ENCODE results near the gene TWIST2.

The TWIST2 gene

DNA sequence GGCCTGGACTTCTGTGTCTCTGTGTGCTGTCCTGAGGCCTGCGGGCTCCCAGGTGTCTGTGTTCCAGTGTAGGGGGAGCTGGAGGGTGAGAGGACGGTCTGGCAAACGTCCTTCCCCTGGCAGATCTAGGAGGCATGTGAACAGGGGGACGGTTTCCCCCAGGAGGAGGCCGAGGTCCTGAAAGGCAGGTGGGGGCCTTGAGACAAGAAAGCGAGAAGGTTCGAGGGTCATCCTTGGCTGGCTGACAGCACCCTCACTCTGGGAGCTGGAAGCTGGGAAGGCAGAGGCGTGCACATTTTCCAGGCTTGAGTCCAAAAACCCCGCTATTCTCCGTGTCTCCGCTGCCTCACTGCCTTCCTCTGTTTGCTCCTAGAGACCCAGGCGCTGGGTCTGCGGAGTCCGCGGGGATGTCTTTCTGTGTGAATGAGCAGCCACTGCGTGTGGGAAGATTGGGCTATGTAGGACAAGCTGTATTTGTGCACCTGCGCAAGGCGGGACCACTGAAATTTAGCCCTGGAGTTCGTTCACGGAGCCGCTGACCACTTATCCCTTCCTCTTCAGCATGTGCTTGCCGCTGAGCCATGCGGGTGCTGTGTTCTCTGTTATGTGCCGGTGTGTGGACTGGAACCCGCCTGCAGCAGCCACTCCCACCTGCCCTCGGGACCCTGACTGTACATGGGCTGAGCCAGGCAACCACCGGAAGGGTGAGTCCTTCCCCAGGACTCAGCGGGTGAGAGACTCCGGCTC is 43.7 kb downstream of the TWIST2 start:
- H3K9me3 ChIP-seq (ENCODE audit: control insufficient read depth, insufficient read depth, low read depth, low read length), result peaks cover 4% of the 10 kb centered on the region; the same call in 1 of the 2 replicates
- no peak overlapping the region for H3K4me3 ChIP-seq (ENCODE audit: low read depth, low read length)
- H3K27ac ChIP-seq (ENCODE audit: low read depth, low read length), result no peak overlapping the region
- H3K36me3 ChIP-seq (ENCODE audit: control insufficient read depth, insufficient read depth, low read length), result no peaks in the 10 kb centered on the region
- no peak overlapping the region for H3K9ac ChIP-seq (ENCODE audit: low read length)
- H3K27me3 ChIP-seq (ENCODE audit: control insufficient read depth, insufficient read depth, low read length), result no peaks in the 10 kb centered on the region
- H3K4me1 ChIP-seq (ENCODE audit: control insufficient read depth, insufficient read depth, low read length), result peaks cover 29% of the 10 kb centered on the region

DNA sequence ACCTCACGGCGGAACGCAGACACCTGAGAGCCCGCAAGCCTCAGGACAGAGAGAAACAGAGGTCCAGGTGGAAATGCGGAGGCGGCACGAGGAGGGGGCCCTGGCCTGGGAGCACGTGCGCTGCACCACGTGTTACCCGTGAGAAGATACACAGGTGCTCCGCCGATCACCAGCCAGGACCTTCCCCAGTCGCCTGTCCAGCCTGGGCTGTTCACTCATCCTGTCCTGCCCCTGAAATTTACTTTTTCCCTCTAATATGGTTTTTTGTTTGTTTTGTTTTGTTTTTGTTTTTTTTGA is 44.3 kb downstream of the TWIST2 start:
- H3K9ac ChIP-seq (ENCODE audit: low read length), result no peak overlapping the region
- H3K4me3 ChIP-seq (ENCODE audit: low read depth, low read length), result no peak overlapping the region
- H3K27ac ChIP-seq (ENCODE audit: low read depth, low read length), result no peak overlapping the region
- peaks cover 4% of the 10 kb centered on the region; the same call in 1 of the 2 replicates for H3K9me3 ChIP-seq (ENCODE audit: control insufficient read depth, insufficient read depth, low read depth, low read length)
- peaks cover 35% of the 10 kb centered on the region for H3K4me1 ChIP-seq (ENCODE audit: control insufficient read depth, insufficient read depth, low read length)
- H3K36me3 ChIP-seq (ENCODE audit: control insufficient read depth, insufficient read depth, low read length), result no peaks in the 10 kb centered on the region
- H3K27me3 ChIP-seq (ENCODE audit: control insufficient read depth, insufficient read depth, low read length), result no peaks in the 10 kb centered on the region

DNA sequence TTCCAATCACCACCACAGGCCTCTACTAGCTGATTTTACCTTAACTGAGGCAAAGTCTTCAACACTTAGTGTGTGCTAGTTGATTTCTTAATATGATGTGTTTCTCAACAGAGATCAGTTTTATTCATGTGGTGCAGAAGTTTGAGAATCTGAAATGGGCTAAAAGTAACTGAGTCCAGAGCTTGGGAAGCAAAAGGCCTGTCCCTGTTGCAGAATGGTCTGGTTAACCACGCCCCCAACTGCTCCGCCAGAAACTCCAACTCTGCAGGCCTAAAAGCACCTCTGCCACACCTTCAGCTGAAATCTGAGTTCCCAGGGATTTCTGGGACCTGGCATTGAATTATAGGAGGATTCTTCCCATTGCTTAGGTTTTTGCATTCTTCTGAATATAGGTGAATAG is 44.9 kb downstream of the TWIST2 start:
- Histone ChIP-seq H3K27ac (ENCODE audit: low read depth, low read length) (no peak overlapping the region), H3K4me3 (ENCODE audit: low read depth, low read length) (no peak overlapping the region), H3K9me3 (ENCODE audit: control insufficient read depth, insufficient read depth, low read depth, low read length) (peaks cover under 1% of the 10 kb centered on the region; the same call in 1 of the 2 replicates), H3K9ac (ENCODE audit: low read length) (no peak overlapping the region), H3K36me3 (ENCODE audit: control insufficient read depth, insufficient read depth, low read length) (no peaks in the 10 kb centered on the region), H3K4me1 (ENCODE audit: control insufficient read depth, insufficient read depth, low read length) (peaks cover 41% of the 10 kb centered on the region), H3K27me3 (ENCODE audit: control insufficient read depth, insufficient read depth, low read length) (no peaks in the 10 kb centered on the region)

DNA sequence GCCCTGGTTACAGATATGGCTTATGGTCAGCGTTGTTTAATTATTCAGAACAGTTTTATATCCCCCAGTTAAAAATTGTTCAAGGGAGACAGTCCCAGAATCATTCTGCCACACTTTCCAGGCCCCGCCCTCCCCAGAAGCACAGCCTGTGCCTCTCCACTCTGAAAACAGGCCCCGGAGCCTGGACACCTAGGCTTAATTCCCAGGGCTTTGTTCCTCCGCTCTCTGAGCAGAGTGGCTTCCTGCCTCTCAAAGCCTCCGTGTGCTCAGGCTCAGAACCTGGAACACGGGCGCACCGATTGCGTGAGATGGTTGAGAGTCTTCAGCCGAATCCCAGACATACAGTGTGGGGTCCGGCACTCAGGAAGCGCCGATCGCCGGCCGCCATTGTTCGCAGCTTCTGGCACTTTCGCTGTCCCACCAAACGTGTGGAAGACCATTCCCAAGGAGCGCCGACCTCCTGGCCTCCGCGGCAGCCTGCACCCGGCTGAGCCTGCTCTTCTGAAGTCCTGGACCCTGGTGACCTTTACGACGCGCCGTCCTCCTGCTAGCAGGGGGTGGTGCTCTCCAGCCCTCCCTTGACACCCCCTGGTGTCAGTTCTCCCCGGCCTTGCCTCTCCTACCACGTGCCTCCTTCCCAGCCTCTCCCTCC is 45.6 kb downstream of the TWIST2 start:
- no peaks in the 10 kb centered on the region for H3K27me3 ChIP-seq (ENCODE audit: control insufficient read depth, insufficient read depth, low read length)
- H3K4me1 ChIP-seq (ENCODE audit: control insufficient read depth, insufficient read depth, low read length), result peaks cover 44% of the 10 kb centered on the region
- no peaks in the 10 kb centered on the region for H3K36me3 ChIP-seq (ENCODE audit: control insufficient read depth, insufficient read depth, low read length)
- no peak overlapping the region for H3K9ac ChIP-seq (ENCODE audit: low read length)
- H3K27ac ChIP-seq (ENCODE audit: low read depth, low read length), result no peak overlapping the region
- no peak overlapping the region for H3K4me3 ChIP-seq (ENCODE audit: low read depth, low read length)
- H3K9me3 ChIP-seq (ENCODE audit: control insufficient read depth, insufficient read depth, low read depth, low read length), result no peaks in the 10 kb centered on the region

DNA sequence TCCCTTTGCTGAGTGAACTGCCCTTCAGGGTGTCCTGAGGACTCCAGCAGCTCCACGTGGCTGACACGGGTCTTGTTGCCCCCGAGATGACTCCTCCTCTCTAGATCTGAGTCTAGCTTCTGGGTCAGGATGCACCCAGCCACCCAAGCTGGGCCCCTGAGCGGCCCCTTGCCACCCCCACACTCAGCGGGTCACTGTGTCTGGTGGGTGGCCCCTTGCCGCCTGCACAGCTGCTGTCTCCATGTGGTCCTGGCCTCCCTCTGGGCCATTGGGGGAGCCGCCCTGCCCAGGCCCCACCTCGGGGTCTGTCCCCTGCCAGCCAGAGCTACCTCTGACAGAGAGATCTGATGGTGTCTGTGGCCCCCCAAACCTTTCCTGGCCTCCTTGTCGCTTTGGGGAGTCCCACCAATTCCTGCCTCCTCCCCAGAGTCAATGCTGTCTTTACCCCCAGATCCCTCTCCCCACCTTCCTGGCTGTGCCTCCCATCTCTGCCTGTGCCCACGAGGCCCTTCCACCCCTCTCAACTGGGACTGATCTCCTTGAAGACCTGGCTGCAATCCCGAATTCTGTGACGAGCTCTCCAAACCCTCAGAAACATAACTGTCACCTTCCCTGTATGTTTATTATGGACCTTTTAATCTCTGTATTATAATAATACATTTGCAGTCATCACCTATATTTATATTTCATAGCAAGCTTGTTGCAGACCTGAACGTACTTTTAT is 46.5 kb downstream of the TWIST2 start:
- Histone ChIP-seq H3K9me3 (ENCODE audit: control insufficient read depth, insufficient read depth, low read depth, low read length) (no peaks in the 10 kb centered on the region), H3K4me1 (ENCODE audit: control insufficient read depth, insufficient read depth, low read length) (peaks cover 44% of the 10 kb centered on the region), H3K4me3 (ENCODE audit: low read depth, low read length) (no peak overlapping the region), H3K36me3 (ENCODE audit: control insufficient read depth, insufficient read depth, low read length) (no peaks in the 10 kb centered on the region), H3K27ac (ENCODE audit: low read depth, low read length) (no peak overlapping the region), H3K27me3 (ENCODE audit: control insufficient read depth, insufficient read depth, low read length) (no peaks in the 10 kb centered on the region), H3K9ac (ENCODE audit: low read length) (no peak overlapping the region)

DNA sequence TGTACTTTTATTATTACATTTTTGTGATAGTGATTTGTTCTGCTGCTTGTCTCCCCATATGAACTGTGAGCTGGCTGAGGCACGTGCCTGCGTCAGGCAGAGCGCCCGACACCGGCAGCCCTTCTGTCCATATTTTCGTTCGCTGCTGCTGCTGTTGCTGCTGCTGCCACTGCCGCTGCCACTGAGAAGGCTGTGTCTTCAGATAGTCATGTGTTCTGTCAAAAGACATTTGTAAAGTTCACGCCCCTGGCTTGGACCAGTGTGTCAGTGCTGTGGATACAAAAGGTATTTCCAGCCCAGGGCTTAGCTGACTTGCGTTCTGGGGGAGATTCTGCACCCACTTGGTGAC is 47.0 kb downstream of the TWIST2 start:
- H3K4me1 ChIP-seq (ENCODE audit: control insufficient read depth, insufficient read depth, low read length), result peaks cover 44% of the 10 kb centered on the region
- no peak overlapping the region for H3K27ac ChIP-seq (ENCODE audit: low read depth, low read length)
- no peaks in the 10 kb centered on the region for H3K9me3 ChIP-seq (ENCODE audit: control insufficient read depth, insufficient read depth, low read depth, low read length)
- no peaks in the 10 kb centered on the region for H3K27me3 ChIP-seq (ENCODE audit: control insufficient read depth, insufficient read depth, low read length)
- no peak overlapping the region for H3K4me3 ChIP-seq (ENCODE audit: low read depth, low read length)
- H3K9ac ChIP-seq (ENCODE audit: low read length), result no peak overlapping the region
- H3K36me3 ChIP-seq (ENCODE audit: control insufficient read depth, insufficient read depth, low read length), result no peaks in the 10 kb centered on the region

DNA sequence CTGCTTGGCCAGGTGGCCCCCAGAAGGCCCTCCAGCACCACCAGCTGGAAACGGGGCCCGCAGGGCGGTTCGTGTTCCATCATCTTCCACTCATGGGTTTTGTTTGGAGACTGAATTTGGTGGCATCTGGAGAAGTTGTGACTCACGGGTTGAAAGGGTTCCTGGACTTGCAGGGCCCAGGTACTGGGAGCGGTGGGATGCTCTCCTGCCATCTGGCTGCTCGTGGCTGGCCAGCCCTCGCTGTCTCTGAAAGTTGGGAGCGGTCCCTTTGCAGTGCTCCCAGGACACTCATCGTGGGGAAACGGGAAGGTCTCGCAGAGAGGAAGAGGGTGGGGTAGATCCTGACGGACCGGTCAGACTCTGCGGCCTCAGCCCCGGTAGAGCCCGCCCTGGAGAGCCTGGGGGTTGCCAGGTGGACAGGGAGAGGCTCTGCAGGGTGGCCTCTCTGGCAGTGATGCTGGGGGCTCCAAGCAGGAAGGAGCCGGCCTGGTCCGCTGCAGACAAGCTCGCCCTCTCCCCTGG is 47.5 kb downstream of the TWIST2 start:
- H3K27me3 ChIP-seq (ENCODE audit: control insufficient read depth, insufficient read depth, low read length), result no peaks in the 10 kb centered on the region
- H3K27ac ChIP-seq (ENCODE audit: low read depth, low read length), result no peak overlapping the region; the same call in 1 of the 2 replicates

DNA sequence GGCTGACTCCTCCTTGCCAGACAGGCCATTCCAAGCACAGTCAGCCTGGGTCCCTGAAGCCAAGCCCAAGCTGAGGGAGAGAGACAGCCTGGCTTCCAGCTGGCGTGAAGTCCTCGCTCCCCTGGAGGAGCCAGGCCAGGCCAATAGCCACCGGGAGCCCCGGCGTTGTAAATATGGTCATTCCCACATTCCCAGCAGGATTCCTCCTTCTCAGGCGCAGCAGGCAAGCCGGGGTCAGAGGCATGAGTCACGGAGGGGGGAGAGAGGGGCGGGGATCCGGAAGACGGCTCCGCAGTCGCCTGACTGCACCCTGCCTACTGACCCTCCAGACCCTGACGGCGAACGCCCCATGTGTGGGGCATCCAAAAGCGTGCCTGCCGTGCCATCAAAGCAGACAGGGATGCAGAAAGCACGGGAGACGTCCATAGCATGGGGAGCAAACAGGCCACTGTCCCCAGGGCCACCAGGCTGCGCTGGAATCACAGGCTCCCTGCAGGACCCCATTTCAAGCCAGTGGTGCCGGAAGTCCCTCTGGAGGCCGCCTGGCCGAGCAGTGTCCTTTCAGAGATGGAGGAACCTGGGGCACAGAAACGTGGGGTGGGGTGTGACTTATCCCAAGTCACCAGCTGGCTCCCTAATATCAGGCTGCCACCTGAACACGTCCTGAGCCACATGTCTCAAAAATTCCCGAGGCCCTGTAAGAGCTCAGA is 48.2 kb downstream of the TWIST2 start:
- no peaks in the 10 kb centered on the region for H3K36me3 ChIP-seq (ENCODE audit: control insufficient read depth, insufficient read depth, low read length)
- H3K27me3 ChIP-seq (ENCODE audit: control insufficient read depth, insufficient read depth, low read length), result no peaks in the 10 kb centered on the region
- H3K27ac ChIP-seq (ENCODE audit: low read depth, low read length), result no peak overlapping the region; the same call in 1 of the 2 replicates
- peaks cover 50% of the 10 kb centered on the region for H3K4me1 ChIP-seq (ENCODE audit: control insufficient read depth, insufficient read depth, low read length)
- H3K9ac ChIP-seq (ENCODE audit: low read length), result peak overlapping the region; percentile 10
- no peak overlapping the region for H3K4me3 ChIP-seq (ENCODE audit: low read depth, low read length)
- no peaks in the 10 kb centered on the region for H3K9me3 ChIP-seq (ENCODE audit: control insufficient read depth, insufficient read depth, low read depth, low read length)

More for the DNA sequence above, 47.5 kb downstream of the TWIST2 start:
- H3K36me3 ChIP-seq (ENCODE audit: control insufficient read depth, insufficient read depth, low read length), result no peaks in the 10 kb centered on the region
- peak overlapping the region; percentile 10 for H3K9ac ChIP-seq (ENCODE audit: low read length)
- H3K4me3 ChIP-seq (ENCODE audit: low read depth, low read length), result no peak overlapping the region
- H3K9me3 ChIP-seq (ENCODE audit: control insufficient read depth, insufficient read depth, low read depth, low read length), result no peaks in the 10 kb centered on the region
- H3K4me1 ChIP-seq (ENCODE audit: control insufficient read depth, insufficient read depth, low read length), result peaks cover 46% of the 10 kb centered on the region

DNA sequence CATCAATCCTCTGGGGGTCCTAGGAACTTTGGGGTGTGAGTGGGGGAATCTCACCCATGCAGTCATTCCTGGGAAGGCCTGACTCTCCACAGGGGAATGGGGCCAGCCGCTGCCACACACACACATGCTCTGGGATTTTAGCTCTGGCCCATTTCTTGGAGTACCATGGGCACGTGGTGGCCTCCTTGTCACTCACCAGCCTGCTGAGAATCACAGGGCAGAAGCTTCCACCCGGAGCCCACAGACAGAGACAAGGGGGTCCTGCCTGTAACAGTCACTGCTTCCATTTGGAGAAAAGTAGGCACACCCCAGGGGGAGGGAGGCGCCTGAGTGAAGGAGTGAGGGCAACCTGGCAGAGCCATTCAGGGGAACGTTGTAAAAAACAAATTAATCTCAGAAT is 48.8 kb downstream of the TWIST2 start:
- Histone ChIP-seq H3K9ac (ENCODE audit: low read length) (no peak overlapping the region), H3K9me3 (ENCODE audit: control insufficient read depth, insufficient read depth, low read depth, low read length) (no peaks in the 10 kb centered on the region)

DNA sequence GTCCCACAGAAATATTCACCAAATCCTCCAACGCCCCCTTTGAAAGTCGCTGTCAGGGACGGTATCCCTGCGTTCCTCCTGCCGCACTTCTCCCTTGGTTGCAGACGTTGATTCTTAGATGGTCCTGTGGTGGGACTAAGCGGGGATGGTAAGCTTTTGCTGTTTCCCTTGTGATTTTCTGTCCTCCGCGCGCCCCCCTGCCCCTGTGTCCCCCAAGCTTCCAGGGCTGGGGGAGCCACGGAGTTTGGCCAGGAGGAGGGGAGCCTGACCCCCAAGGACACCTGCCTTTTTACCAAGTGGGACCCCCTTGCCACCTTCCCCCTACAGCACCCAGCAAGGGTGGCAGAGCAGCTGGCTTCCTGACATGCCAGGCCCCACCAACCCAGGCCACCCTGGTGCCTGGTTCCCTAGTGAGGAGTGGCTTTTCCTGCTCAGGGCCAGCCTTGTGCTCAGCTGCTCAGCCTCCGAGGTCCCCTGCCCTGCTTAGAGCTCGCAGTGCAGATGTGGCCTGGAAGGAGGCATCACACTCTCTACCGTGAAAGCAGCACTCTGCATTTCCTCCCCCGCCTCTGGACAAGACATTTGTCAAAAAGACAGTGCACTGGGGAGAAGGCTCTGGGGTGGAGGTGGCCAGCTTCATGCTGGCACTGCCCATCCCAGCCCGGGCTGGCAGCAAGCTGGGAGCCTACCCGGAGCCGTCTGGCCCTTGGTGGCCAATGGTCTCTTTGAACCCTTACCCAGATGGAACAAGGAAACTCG is 49.4 kb downstream of the TWIST2 start:
- H3K9me3 ChIP-seq (ENCODE audit: control insufficient read depth, insufficient read depth, low read depth, low read length), result no peaks in the 10 kb centered on the region
- no peak overlapping the region for H3K9ac ChIP-seq (ENCODE audit: low read length)
- no peak overlapping the region for H3K4me3 ChIP-seq (ENCODE audit: low read depth, low read length)
- H3K4me1 ChIP-seq (ENCODE audit: control insufficient read depth, insufficient read depth, low read length), result peaks cover 50% of the 10 kb centered on the region
- H3K27ac ChIP-seq (ENCODE audit: low read depth, low read length), result no peak overlapping the region
- H3K27me3 ChIP-seq (ENCODE audit: control insufficient read depth, insufficient read depth, low read length), result no peaks in the 10 kb centered on the region
- no peaks in the 10 kb centered on the region for H3K36me3 ChIP-seq (ENCODE audit: control insufficient read depth, insufficient read depth, low read length)

More for the DNA sequence above, 48.8 kb downstream of the TWIST2 start:
- Histone ChIP-seq H3K4me3 (ENCODE audit: low read depth, low read length) (no peak overlapping the region), H3K27me3 (ENCODE audit: control insufficient read depth, insufficient read depth, low read length) (no peaks in the 10 kb centered on the region), H3K27ac (ENCODE audit: low read depth, low read length) (no peak overlapping the region), H3K36me3 (ENCODE audit: control insufficient read depth, insufficient read depth, low read length) (no peaks in the 10 kb centered on the region), H3K4me1 (ENCODE audit: control insufficient read depth, insufficient read depth, low read length) (peaks cover 50% of the 10 kb centered on the region)

Data from HUES6 (cell line).